ENCODE data around the gene ANKRD66.

- TF ChIP-seq CTCF (IDR thresholded peaks at IDR 0.05) (no peak), POLR2A (IDR thresholded peaks at IDR 0.05) (no peak), POLR2AphosphoS5 (IDR thresholded peaks at IDR 0.05) (no peak), EP300 (IDR thresholded peaks at IDR 0.05) (no peak)
These were observed 49.1 kb downstream of the ANKRD66 start for GRCh38 chr6:46795816-46796215.

All from stomach (tissue), 4 donors.